ENCODE data around the gene MYO1B.

- TF ChIP-seq CTCF (conservative IDR thresholded peaks at IDR 0.05; ENCODE audit: low read depth, low read length): no peak
- no peak for TF ChIP-seq EZH2 (IDR thresholded peaks at IDR 0.05; ENCODE audit: borderline replicate concordance, low read depth, low read length, poor library complexity, severe bottlenecking)
These were observed 42.6 kb downstream of the MYO1B start for GRCh38 chr2:191287820-191288219.

All from A673 (cell line).